Mesenteric fat pad (tissue), 1 donor: ENCODE results near the gene RNPS1. TPM values are rescaled to one million over a fixed set of nuclear protein-coding genes. Genes with fewer than 3 reads are reported as not detected.

Source experiments
- DNase-seq: peaks from one replicate; pipeline ENCODE4 v3.0.0-alpha.2; 2020; ENCODE audit warnings: low spot score
- long read RNA-seq: library from polyadenylated mRNA; unstranded; transcript quantifications from one replicate; pipeline ENCODE4 v2.0.0, GENCODE V29; 2020
- total RNA-seq: library from RNA; stranded (reverse); fragmentation: NEBNext Ultra II Directional; extraction: Animal tissue kit (Norgen Biotek cat#: 25700); gene quantifications from one replicate; pipeline ENCODE4 v1.2.1, GENCODE V29; 2021
- donor health status: DM: yes; HTN: yes; CAD: no.

RNPS1 gene
- 123 TPM for total RNA-seq
- long read RNA-seq, transcript RNPS1-203 (8 exons, 2,069 nt): minor isoform, 14 of 297 reads
- long read RNA-seq, transcript RNPS1-220 (7 exons, 2,037 nt): major isoform, 135 of 297 reads
- long read RNA-seq, transcript RNPS1-219 (6 exons, 1,685 nt): minor isoform, 10 of 297 reads
- long read RNA-seq, transcript RNPS1-202 (8 exons, 2,241 nt): minor isoform, 96 of 297 reads
- long read RNA-seq, partial matches to known transcripts: 12 of 297 reads
- long read RNA-seq, other reads (novel, unspliced or antisense): 9 of 297 reads

- peak; percentile 99 for DNase-seq
Observed at GRCh38 chr16:2267913-2268666, at the start of gene RNPS1. Gene RNPS1 (minus strand): TSS chr16:2268126. CDS start chr16:2264643, 3,483 bp downstream.

GRCh38 chr16:2317231-2318020 is 49.5 kb upstream of the RNPS1 start:
- DNase-seq: no peak

- DNase-seq: no peak
Observed at GRCh38 chr16:2308089-2308962, 40.4 kb upstream of the RNPS1 start.

GRCh38 chr16:2299915-2300192 is 31.9 kb upstream of the RNPS1 start:
- no peak for DNase-seq

GRCh38 chr16:2299121-2299914 is 31.4 kb upstream of the RNPS1 start:
- DNase-seq: no peak

- DNase-seq: no peak
Observed at GRCh38 chr16:2298621-2299020, 30.7 kb upstream of the RNPS1 start.

- DNase-seq: no peak
Observed at GRCh38 chr16:2297506-2297860, 29.6 kb upstream of the RNPS1 start.

GRCh38 chr16:2296661-2297505 is 29.0 kb upstream of the RNPS1 start:
- DNase-seq: no peak

- no peak for DNase-seq
Observed at GRCh38 chr16:2295056-2295798, 27.3 kb upstream of the RNPS1 start.

- DNase-seq: no peak
Observed at GRCh38 chr16:2292221-2292620, 24.3 kb upstream of the RNPS1 start.

- no peak for DNase-seq
Observed at GRCh38 chr16:2289282-2289681, 21.4 kb upstream of the RNPS1 start.

- no peak for DNase-seq
Observed at GRCh38 chr16:2288726-2289125, 20.8 kb upstream of the RNPS1 start.

- DNase-seq: no peak
Observed at GRCh38 chr16:2287916-2288547, 20.1 kb upstream of the RNPS1 start.

- no peak for DNase-seq
Observed at GRCh38 chr16:2286550-2286949, 18.6 kb upstream of the RNPS1 start.

GRCh38 chr16:2285731-2286191 is 17.8 kb upstream of the RNPS1 start:
- DNase-seq: no peak

GRCh38 chr16:2284797-2285576 is 17.1 kb upstream of the RNPS1 start:
- no peak for DNase-seq

- DNase-seq: no peak
Observed at GRCh38 chr16:2284001-2284770, 16.3 kb upstream of the RNPS1 start.
